Esophagus muscularis mucosa (tissue), 4 donors: ENCODE measurements around the gene ARL8B. TPM values are rescaled to one million over a fixed set of nuclear protein-coding genes. Genes with fewer than 3 reads are reported as not detected.
"Not testable (repeated sequence)": the region's sequence is repeated elsewhere in the genome, so short reads cannot be mapped to it uniquely, and the experiment has no call there.

Experiments
- DNase-seq: peaks from one replicate; pipeline ENCODE4 v3.0.0-alpha.2; 2017; ENCODE audit errors: extremely low spot score
- H3K27ac ChIP-seq, 4 donors: fragments of 200-600 bp; sonication (generic); replicated peaks in 1 of 4; 1 replicate in 3 of 4; 2 replicates in 1 of 4; pipeline ENCODE4 v1.5.1; 2016 to 2019; ENCODE audit warnings: mild to moderate bottlenecking in 1 of 4
- H3K27me3 ChIP-seq, 4 donors: fragments of 200-600 bp; sonication (generic); one replicate each; pipeline versions ENCODE4 v1.5.1 to v1.6.0; 2016 to 2019
- H3K36me3 ChIP-seq, 4 donors: fragments of 200-600 bp; sonication (generic); one replicate each; pipeline ENCODE4 v1.5.1; 2016 to 2019
- H3K4me1 ChIP-seq, 4 donors: fragments of 200-600 bp; sonication (generic); one replicate each; pipeline ENCODE4 v1.5.1; 2016 to 2019
- H3K4me3 ChIP-seq, 4 donors: fragments of 200-600 bp; sonication (generic); 1 replicate in 2 of 4; 2 replicates in 2 of 4; pipeline ENCODE4 v1.5.1; 2016 to 2019; ENCODE audit warnings: mild to moderate bottlenecking in 4 of 4, moderate library complexity in 1 of 4
- H3K9me3 ChIP-seq, 4 donors: fragments of 200-600 bp; sonication (generic); 1 replicate in 3 of 4; 2 replicates in 1 of 4; pipeline ENCODE4 v1.5.1; 2016 to 2019
- EP300 ChIP-seq: sonication (generic); formaldehyde crosslinking; IDR thresholded peaks from one replicate; pipeline ENCODE4 v1.6.1; 2017; ENCODE audit warnings: antibody characterized with exemption
- POLR2A ChIP-seq: fragments of 450-650 bp; IDR thresholded peaks from one replicate; pipeline ENCODE4 v1.6.1; 2017; ENCODE audit warnings: antibody characterized with exemption, moderate library complexity, mild to moderate bottlenecking, low read depth
- POLR2AphosphoS5 ChIP-seq, 2 donors: sonication (generic); formaldehyde crosslinking; IDR thresholded peaks; one replicate each; pipeline ENCODE4 v1.6.1; 2017; ENCODE audit warnings: antibody characterized with exemption in 2 of 2
- WGBS: methylation state at CpG from one replicate; pipeline ENCODE4 v1.1.5; 2018; 5-methylcytosine and 5-hydroxymethylcytosine counted together
- intact Hi-C: fragments of 100-400 bp; cut with DNase I; formaldehyde crosslinking; loops from one replicate; pipeline ENCODE4 v1.15.1; 2023
- total RNA-seq, 4 donors: library from RNA; depleted of rRNA; stranded (reverse); fragments of >200 nt; gene quantifications; one replicate each; pipeline versions ENCODE4 v1.1.0 to v1.2.1, GENCODE V29; 2016
- TF ChIP-seq, protein P1 (sequence below), 3 experiments: fragments of 200-600 bp in 2 of 3; fragments of 450-650 bp in 1 of 3; sonication (generic) in 2 of 3; IDR thresholded peaks; one replicate each; pipeline ENCODE4 v1.5.1; 2017 to 2019; ENCODE audit warnings: antibody characterized with exemption in 3 of 3, mild to moderate bottlenecking in 2 of 3, moderate library complexity in 1 of 3

The ARL8B gene
- total RNA-seq, 4 donors from 2014 or later = 40.6 to 47.1 (median 43.8) TPM

DNA sequence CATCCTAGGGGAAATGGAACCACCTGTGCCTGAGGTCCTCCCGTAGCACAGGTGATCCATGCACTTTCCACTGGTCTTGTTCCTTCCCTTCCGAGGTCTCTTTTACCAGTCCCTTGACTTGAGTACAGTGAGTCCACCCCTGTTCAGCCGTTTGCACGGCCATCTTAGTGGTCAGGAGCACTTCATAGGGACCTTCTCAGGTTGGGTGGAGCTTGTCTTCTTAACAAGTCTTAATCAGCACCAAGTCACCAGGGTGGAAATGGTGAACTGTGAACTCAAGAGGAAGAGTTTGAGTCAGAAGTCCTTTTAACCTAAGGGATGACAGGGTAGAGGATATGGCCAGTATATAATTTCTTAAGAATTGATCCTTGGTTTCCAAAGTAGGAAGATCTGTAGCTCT, 21.4 kb downstream of the ARL8B start:
- 95% methylated on average over 4 of the region's 4 CpGs for WGBS
- DNase-seq = no peak
- H3K4me3 ChIP-seq = no peak overlapping the region
- peaks cover 0 to 4% (median 0%) of the 10 kb centered on the region in 4 donors for H3K36me3 ChIP-seq
- peaks cover 19 to 65% (median 37%) of the 10 kb centered on the region in 4 donors for H3K4me1 ChIP-seq
- H3K9me3 ChIP-seq = peaks cover 0 to 6% (median 0%) of the 10 kb centered on the region in 4 donors
- TF ChIP-seq, protein P1, sequence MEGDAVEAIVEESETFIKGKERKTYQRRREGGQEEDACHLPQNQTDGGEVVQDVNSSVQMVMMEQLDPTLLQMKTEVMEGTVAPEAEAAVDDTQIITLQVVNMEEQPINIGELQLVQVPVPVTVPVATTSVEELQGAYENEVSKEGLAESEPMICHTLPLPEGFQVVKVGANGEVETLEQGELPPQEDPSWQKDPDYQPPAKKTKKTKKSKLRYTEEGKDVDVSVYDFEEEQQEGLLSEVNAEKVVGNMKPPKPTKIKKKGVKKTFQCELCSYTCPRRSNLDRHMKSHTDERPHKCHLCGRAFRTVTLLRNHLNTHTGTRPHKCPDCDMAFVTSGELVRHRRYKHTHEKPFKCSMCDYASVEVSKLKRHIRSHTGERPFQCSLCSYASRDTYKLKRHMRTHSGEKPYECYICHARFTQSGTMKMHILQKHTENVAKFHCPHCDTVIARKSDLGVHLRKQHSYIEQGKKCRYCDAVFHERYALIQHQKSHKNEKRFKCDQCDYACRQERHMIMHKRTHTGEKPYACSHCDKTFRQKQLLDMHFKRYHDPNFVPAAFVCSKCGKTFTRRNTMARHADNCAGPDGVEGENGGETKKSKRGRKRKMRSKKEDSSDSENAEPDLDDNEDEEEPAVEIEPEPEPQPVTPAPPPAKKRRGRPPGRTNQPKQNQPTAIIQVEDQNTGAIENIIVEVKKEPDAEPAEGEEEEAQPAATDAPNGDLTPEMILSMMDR (IDR thresholded peaks at IDR 0.05) = no peak
- TF ChIP-seq POLR2AphosphoS5 (IDR thresholded peaks at IDR 0.05) (no peak), POLR2A (no peak), EP300 (no peak)
- no peaks in the 10 kb centered on the region for H3K27me3 ChIP-seq
- H3K27ac ChIP-seq = no peak overlapping the region
- intact Hi-C loops = no loop called here

DNA sequence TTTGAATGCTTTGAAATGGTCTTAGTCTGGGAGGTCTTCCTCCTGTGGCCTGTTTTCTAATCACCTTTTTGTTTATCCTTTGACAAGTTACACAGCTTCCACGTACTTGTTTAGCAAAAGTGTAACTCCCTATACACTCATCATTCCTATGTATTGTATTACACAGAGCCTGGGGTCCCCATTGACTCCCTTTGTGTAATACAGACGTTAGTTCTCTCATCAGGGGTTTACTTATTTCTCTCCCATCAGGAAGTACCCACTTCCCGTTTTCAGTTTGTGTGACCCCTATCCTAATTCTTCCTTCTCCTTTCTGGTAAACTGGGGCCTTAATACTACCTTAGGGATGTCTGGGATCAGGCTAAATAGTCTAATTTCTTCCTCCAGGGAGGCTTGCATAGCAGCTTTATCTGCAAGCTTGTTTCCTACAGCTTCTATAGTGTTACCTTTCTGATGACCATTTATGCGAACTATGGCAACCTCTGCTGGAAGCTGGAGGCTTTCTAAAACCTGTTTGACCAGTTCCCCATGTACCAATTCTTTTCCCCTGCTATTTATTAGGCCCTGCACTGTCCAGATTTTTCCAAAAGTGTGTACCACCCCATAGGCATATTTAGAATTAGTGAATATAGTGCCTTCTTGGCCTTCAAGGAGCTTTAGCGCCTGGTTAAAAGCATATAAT, 22.4 kb downstream of the ARL8B start:
- H3K36me3 ChIP-seq = peaks cover 0 to 4% (median 0%) of the 10 kb centered on the region in 4 donors
- peak; percentile 60 for DNase-seq
- no peak overlapping the region for H3K4me3 ChIP-seq
- intact Hi-C loops = no loop called here
- TF ChIP-seq EP300 = no peak
- TF ChIP-seq POLR2AphosphoS5 (IDR thresholded peaks at IDR 0.05) = no peak
- TF ChIP-seq, protein P1 (IDR thresholded peaks at IDR 0.05) = no peak
- no peak for TF ChIP-seq POLR2A
- peaks cover 10 to 65% (median 36%) of the 10 kb centered on the region in 4 donors for H3K4me1 ChIP-seq
- peaks cover 0 to 6% (median 0%) of the 10 kb centered on the region in 4 donors for H3K9me3 ChIP-seq
- H3K27me3 ChIP-seq = no peaks in the 10 kb centered on the region
- no peak overlapping the region for H3K27ac ChIP-seq
- 94% methylated on average over 5 of the region's 5 CpGs for WGBS

DNA sequence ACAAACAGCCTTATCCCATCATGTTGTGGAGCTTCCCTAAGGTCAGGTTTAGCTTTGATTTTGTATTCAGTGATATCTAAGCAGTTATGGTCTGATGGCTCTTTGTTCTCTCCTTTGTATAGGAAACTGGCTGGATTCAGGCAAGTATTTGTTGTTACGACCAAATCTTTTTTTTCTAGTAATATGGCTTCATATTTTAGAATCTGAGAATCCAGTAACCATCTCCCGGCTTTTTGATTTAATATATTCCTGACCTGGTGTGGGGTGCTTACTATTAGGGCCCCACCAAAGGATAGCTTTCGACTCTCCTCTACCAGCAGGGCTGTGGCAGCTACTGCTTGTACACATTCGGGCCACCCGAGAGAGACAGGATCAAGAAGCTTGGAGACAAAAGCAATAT, 23.0 kb downstream of the ARL8B start:
- Histone ChIP-seq H3K4me1 (peaks cover 3 to 60% (median 36%) of the 10 kb centered on the region in 4 donors), H3K27ac (no peak overlapping the region), H3K27me3 (no peaks in the 10 kb centered on the region), H3K36me3 (peaks cover 0 to 4% (median 0%) of the 10 kb centered on the region in 4 donors), H3K4me3 (no peak overlapping the region), H3K9me3 (peaks cover 0 to 6% (median 0%) of the 10 kb centered on the region in 4 donors)
- TF ChIP-seq POLR2AphosphoS5 (IDR thresholded peaks at IDR 0.05) (no peak), POLR2A (no peak), EP300 (no peak)
- TF ChIP-seq, protein P1 (IDR thresholded peaks at IDR 0.05) = no peak
- 93% methylated on average over 5 of the region's 5 CpGs for whole genome bisulfite sequencing
- intact Hi-C loops = no loop called here
- DNase-seq = no peak

DNA sequence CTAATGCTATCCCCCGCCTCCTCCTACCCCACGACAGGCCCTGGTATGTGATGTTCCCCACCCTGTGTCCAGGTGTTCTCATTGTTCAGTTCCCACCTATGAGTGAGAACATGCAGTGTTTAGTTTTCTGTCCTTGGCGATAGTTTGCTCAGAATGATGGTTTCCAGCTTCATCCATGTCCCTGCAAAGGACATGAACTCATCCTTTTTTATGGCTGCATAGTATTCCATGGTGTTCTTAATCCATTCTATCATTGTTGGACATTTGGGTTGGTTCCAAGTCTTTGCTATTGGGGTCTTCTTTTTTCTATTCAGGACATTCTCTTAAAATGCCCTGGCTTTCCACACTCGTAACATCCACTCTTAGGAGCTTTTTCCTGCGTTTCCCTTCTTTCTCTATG, 25.1 kb downstream of the ARL8B start:
- H3K9me3 ChIP-seq, H3K27ac ChIP-seq, H3K4me3 ChIP-seq, DNase-seq, intact Hi-C loops, H3K36me3 ChIP-seq, H3K27me3 ChIP-seq: not testable (repeated sequence)
- WGBS = over 99% methylated on average over 5 of the region's 5 CpGs
- H3K4me1 ChIP-seq = peaks cover 0 to 42% (median 25%) of the 10 kb centered on the region in 4 donors

DNA sequence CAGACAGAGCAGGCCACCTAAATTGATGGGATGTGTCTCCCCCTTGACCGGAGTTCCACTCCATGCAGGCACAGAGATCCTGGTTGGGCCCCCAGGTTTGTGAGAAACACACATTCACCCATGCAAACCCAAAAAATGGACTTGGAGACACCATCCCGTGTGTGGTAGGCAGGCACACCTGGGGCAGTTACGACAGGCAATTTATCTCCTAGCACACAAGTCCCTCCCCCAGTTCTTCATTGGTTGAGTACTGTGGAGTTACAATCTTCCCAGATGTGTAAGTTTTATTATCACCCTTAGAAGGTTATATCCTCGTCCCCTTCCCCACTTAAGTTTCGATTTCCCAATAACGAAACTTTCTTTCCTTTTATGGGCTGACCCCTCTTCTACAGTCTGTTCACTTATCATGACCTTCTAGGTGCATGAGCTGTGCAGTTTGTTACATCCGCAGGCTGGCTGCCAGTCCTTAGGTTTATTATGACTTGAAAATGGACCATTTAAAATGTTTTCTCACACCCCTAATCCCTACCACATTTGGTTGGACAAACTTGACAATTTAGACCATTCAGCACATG, 27.3 kb downstream of the ARL8B start:
- 90% methylated on average over 6 of the region's 7 CpGs for WGBS
- intact Hi-C loops = no loop called here
- Histone ChIP-seq H3K4me3 (no peak overlapping the region), H3K36me3 (no peaks in the 10 kb centered on the region), H3K27me3 (no peaks in the 10 kb centered on the region), H3K4me1 (peaks cover 0 to 32% (median 23%) of the 10 kb centered on the region in 4 donors), H3K27ac (no peak overlapping the region), H3K9me3 (no peaks in the 10 kb centered on the region)
- DNase-seq = no peak
- TF ChIP-seq POLR2AphosphoS5 (IDR thresholded peaks at IDR 0.05) (no peak), POLR2A (no peak)
